Mesothelial cell of epicardium (in vitro differentiated cells): ENCODE results near the gene GBE1. TPM values are rescaled to one million over a fixed set of nuclear protein-coding genes. Genes with fewer than 3 reads are reported as not detected.

ENCODE experiments used
- DNase-seq, 2 experiments: peaks; one replicate each; pipeline ENCODE4 v3.0.0; 2021; ENCODE audit warnings: low spot score in 2 of 2; ENCODE audit not compliant: unreplicated experiment in 2 of 2
- H3K27ac Mint-ChIP-seq: 2 replicates; pipeline ENCODE4 v1.8.0; 2021; ENCODE audit warnings: mixed read lengths
- H3K27me3 Mint-ChIP-seq: 2 replicates; pipeline ENCODE4 v1.8.0; 2021; ENCODE audit warnings: low read depth, mixed read lengths
- H3K36me3 Mint-ChIP-seq: 2 replicates; pipeline ENCODE4 v1.8.0; 2021; ENCODE audit warnings: mixed read lengths
- H3K4me1 Mint-ChIP-seq: 2 replicates; pipeline ENCODE4 v1.8.0; 2021; ENCODE audit warnings: mixed read lengths
- H3K4me3 Mint-ChIP-seq: 2 replicates; pipeline ENCODE4 v1.8.0; 2021; ENCODE audit warnings: mild to moderate bottlenecking, moderate library complexity, mixed read lengths
- H3K9me3 Mint-ChIP-seq: 2 replicates; pipeline ENCODE4 v1.8.0; 2021; ENCODE audit warnings: mixed read lengths
- CTCF ChIP-seq: fragments of 200-600 bp; sonication (generic); IDR thresholded peaks from one replicate; pipeline ENCODE4 v1.5.0; 2021; ENCODE audit warnings: antibody characterized with exemption; ENCODE audit not compliant: unreplicated experiment
- total RNA-seq: library from RNA; stranded (reverse); gene quantifications from 3 replicates; pipeline ENCODE4 v1.2.1, GENCODE V29; 2021

The GBE1 gene
- total RNA-seq, 1 donor from 2014 or later = 10.8 TPM

GRCh38 chr3:81485444-81485865, 276.0 kb downstream of the GBE1 start:
- peaks cover 11% of the 10 kb centered on the region for H3K4me1 Mint-ChIP-seq
- no peaks in the 10 kb centered on the region for H3K9me3 Mint-ChIP-seq
- no peak overlapping the region for H3K27ac Mint-ChIP-seq
- TF ChIP-seq CTCF = no peak
- no peak for DNase-seq
- no peak overlapping the region for H3K4me3 Mint-ChIP-seq
- no peaks in the 10 kb centered on the region for H3K27me3 Mint-ChIP-seq
- H3K36me3 Mint-ChIP-seq = peaks cover 1% of the 10 kb centered on the region

- Mint-ChIP-seq H3K36me3 (peaks cover 1% of the 10 kb centered on the region), H3K4me3 (no peak overlapping the region), H3K27ac (no peak overlapping the region), H3K9me3 (no peaks in the 10 kb centered on the region), H3K4me1 (peaks cover 8% of the 10 kb centered on the region), H3K27me3 (no peaks in the 10 kb centered on the region)
- TF ChIP-seq CTCF = no peak
- DNase-seq = no peak
Measured at GRCh38 chr3:81484520-81484919, 276.9 kb downstream of the GBE1 start.

- no peak overlapping the region for H3K4me3 Mint-ChIP-seq
- DNase-seq = no peak
- no peak overlapping the region for H3K27ac Mint-ChIP-seq
- H3K27me3 Mint-ChIP-seq = no peaks in the 10 kb centered on the region
- no peak for TF ChIP-seq CTCF
- peaks cover 8% of the 10 kb centered on the region for H3K4me1 Mint-ChIP-seq
- H3K9me3 Mint-ChIP-seq = no peaks in the 10 kb centered on the region
- H3K36me3 Mint-ChIP-seq = peaks cover 1% of the 10 kb centered on the region
Measured at GRCh38 chr3:81483046-81483445, 278.4 kb downstream of the GBE1 start.

GRCh38 chr3:81477740-81478139, 283.7 kb downstream of the GBE1 start:
- TF ChIP-seq CTCF = no peak
- DNase-seq = no peak
- Mint-ChIP-seq H3K27ac (no peak overlapping the region), H3K4me3 (no peak overlapping the region), H3K4me1 (peaks cover 13% of the 10 kb centered on the region), H3K9me3 (no peaks in the 10 kb centered on the region), H3K36me3 (no peaks in the 10 kb centered on the region), H3K27me3 (no peaks in the 10 kb centered on the region)

- Mint-ChIP-seq H3K4me1 (peaks cover 15% of the 10 kb centered on the region), H3K9me3 (no peaks in the 10 kb centered on the region), H3K36me3 (no peaks in the 10 kb centered on the region), H3K27ac (no peak overlapping the region), H3K4me3 (no peak overlapping the region), H3K27me3 (no peaks in the 10 kb centered on the region)
- DNase-seq = no peak
- no peak for TF ChIP-seq CTCF
Measured at GRCh38 chr3:81476692-81477091, 284.8 kb downstream of the GBE1 start.
